Measurements from ENCODE around the gene GID4.
A peak's percentile ranks its signal among the peaks of the same experiment; 100 is the strongest.

Gene GID4

DNA sequence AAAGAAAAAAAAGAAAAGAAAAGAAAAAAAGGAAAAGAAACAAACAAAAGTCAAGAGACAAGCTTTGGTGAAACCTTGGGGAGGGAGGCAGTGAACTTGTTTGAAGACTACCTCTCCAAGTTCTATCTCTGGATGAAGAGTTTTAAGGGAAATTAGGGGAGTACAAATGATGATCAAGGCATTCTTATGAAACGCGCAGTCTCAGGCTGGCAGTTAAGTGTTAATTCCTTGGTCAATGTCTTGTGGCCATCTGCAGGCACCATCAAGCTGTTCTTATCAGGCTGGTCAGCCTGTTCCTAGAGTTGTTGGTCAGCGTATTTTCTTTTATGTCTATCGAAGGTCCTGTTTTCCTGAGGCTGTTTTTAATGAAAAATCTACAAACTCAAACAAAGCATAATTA, 40.3 kb downstream of the GID4 start:
- Histone ChIP-seq H3K36me3 (ENCODE audit: control insufficient read depth, low read length) (no peaks in the 10 kb centered on the region), H3K4me2 (ENCODE audit: low read length) (no peak overlapping the region), H3K27me3 (ENCODE audit: control insufficient read depth, low read length) (0 out of 2 replicates have a peak, but pooled peaks cover 2% of the 10 kb centered on the region), H3K79me2 (ENCODE audit: control insufficient read depth, low read length) (no peaks in the 10 kb centered on the region), H4K20me1 (ENCODE audit: control insufficient read depth, insufficient read depth, low read depth, low read length) (no peaks in the 10 kb centered on the region), H3K9me2 (replicated peaks; ENCODE audit: control insufficient read depth, low read length) (no peaks in the 10 kb centered on the region), H3K4me1 (ENCODE audit: control insufficient read depth, low read length) (no peaks in the 10 kb centered on the region), H3K4me3 (ENCODE audit: low read length) (no peak overlapping the region), H3F3A (ENCODE audit: control insufficient read depth, insufficient read depth) (no peaks in the 10 kb centered on the region), H3K9me3 (ENCODE audit: control insufficient read depth, insufficient read depth, low read length) (no peaks in the 10 kb centered on the region), H3K27ac (ENCODE audit: low read depth, low read length) (no peak overlapping the region)
- no peak for TF ChIP-seq EZH2phosphoT487 (IDR thresholded peaks at IDR 0.05; ENCODE audit: borderline replicate concordance, low read length)

GRCh38 chr17:18084256-18084655, 45.0 kb downstream of the GID4 start:
- 0 out of 2 replicates have a peak, but pooled peaks cover 2% of the 10 kb centered on the region for H3K27me3 ChIP-seq (ENCODE audit: control insufficient read depth, low read length)
- H3K9me2 ChIP-seq (replicated peaks; ENCODE audit: control insufficient read depth, low read length), result no peaks in the 10 kb centered on the region
- peaks cover 19% of the 10 kb centered on the region for H3K79me2 ChIP-seq (ENCODE audit: control insufficient read depth, low read length)
- H3K9me3 ChIP-seq (ENCODE audit: control insufficient read depth, insufficient read depth, low read length), result no peaks in the 10 kb centered on the region
- peaks cover 15% of the 10 kb centered on the region for H3K4me1 ChIP-seq (ENCODE audit: control insufficient read depth, low read length)
- no peak overlapping the region for H3K27ac ChIP-seq (ENCODE audit: low read depth, low read length)
- H3F3A ChIP-seq (ENCODE audit: control insufficient read depth, insufficient read depth), result no peaks in the 10 kb centered on the region
- H3K36me3 ChIP-seq (ENCODE audit: control insufficient read depth, low read length), result peaks cover 4% of the 10 kb centered on the region
- no peak overlapping the region for H3K4me3 ChIP-seq (ENCODE audit: low read length)
- TF ChIP-seq EZH2phosphoT487 (IDR thresholded peaks at IDR 0.05; ENCODE audit: borderline replicate concordance, low read length), result no peak
- TF ChIP-seq, protein P1, sequence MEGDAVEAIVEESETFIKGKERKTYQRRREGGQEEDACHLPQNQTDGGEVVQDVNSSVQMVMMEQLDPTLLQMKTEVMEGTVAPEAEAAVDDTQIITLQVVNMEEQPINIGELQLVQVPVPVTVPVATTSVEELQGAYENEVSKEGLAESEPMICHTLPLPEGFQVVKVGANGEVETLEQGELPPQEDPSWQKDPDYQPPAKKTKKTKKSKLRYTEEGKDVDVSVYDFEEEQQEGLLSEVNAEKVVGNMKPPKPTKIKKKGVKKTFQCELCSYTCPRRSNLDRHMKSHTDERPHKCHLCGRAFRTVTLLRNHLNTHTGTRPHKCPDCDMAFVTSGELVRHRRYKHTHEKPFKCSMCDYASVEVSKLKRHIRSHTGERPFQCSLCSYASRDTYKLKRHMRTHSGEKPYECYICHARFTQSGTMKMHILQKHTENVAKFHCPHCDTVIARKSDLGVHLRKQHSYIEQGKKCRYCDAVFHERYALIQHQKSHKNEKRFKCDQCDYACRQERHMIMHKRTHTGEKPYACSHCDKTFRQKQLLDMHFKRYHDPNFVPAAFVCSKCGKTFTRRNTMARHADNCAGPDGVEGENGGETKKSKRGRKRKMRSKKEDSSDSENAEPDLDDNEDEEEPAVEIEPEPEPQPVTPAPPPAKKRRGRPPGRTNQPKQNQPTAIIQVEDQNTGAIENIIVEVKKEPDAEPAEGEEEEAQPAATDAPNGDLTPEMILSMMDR (IDR thresholded peaks at IDR 0.05; ENCODE audit: low read depth, low read length, poor library complexity, severe bottlenecking), result no peak
- H3K4me2 ChIP-seq (ENCODE audit: low read length), result no peak overlapping the region
- H4K20me1 ChIP-seq (ENCODE audit: control insufficient read depth, insufficient read depth, low read depth, low read length), result no peaks in the 10 kb centered on the region

DNA sequence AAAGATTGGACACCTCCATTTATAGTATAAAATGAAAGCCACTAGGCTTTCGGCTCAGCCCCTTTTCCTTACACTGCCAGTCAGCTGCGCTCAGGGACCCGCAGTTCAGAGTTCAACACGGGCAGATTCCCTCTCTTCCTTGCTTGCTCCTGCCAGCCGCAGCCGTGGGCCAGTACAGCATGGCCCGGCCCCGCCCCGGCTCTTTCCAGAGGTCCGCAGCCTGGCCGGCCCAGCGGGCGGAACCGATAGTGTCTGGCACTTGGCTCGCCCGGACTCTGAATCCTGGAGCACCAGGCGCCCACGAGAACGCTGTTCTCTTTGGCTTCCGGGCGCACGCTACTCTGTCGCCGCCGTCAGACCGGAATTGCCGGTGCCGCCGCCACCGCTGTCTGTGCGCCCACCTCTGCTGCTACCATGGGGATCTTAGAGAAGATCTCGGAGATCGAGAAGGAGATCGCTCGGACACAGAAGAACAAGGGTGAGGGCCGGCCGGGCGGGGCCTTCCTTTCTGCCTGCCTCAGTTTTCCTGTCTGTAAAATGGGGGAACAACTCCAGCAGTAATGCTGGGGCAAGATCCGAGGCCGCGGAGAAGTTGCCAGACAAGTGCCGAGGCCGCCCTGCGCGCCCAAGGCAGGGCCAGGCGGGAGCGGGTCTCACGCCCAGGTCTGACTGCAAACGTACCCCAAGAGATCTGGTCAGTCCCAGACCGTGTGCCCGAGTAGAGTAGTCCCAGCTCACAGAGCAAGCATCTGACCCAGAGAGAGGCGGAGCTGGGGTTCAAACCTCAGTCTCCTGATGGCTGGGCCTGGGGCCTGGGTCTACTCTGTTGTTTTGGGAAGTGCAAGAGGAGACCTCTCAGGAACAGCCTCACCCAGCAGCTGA, 48.6 kb downstream of the GID4 start, which contains the start of gene DRG2:
Gene DRG2 (plus strand): TSS at position 339 of the 882 bp plus-strand sequence. CDS start 76 bp downstream, at position 415.
- TF ChIP-seq EZH2phosphoT487 (IDR thresholded peaks at IDR 0.05; ENCODE audit: borderline replicate concordance, low read length), result no peak
- TF ChIP-seq, protein P1 (IDR thresholded peaks at IDR 0.05; ENCODE audit: low read depth, low read length, poor library complexity, severe bottlenecking), result no peak
- H3F3A ChIP-seq (ENCODE audit: control insufficient read depth, insufficient read depth), result no peaks in the 10 kb centered on the region
- peak within 1 kb of the TSS; percentile 80 for H3K4me2 ChIP-seq (ENCODE audit: low read length)

DNA sequence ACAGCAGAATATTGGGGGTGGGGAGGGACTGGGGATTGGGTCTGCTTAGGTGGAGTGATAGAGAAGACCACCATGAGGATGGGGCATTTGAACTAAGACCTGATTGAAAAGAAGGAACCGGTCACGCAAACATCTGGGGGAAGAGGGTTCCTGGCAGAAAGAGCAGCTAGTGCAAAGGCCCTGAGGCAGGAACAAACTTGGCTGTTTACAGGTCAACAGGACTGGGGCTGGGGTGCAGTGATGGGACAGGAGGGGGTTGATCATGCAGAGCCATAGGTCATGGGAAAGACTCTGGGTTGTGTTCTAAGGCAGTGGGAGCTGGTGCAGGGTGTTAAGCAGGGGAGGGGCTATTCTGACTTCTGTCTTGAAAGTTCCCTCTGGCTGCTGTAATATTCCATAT, 50.4 kb downstream of the GID4 start:
- Histone ChIP-seq H4K20me1 (ENCODE audit: control insufficient read depth, insufficient read depth, low read depth, low read length) (no peaks in the 10 kb centered on the region), H3K27me3 (ENCODE audit: control insufficient read depth, low read length) (no peaks in the 10 kb centered on the region), H3K9me3 (ENCODE audit: control insufficient read depth, insufficient read depth, low read length) (no peaks in the 10 kb centered on the region), H3K4me2 (ENCODE audit: low read length) (peak overlapping the region; percentile 80; the same call in 1 of the 2 replicates), H3K9me2 (replicated peaks; ENCODE audit: control insufficient read depth, low read length) (no peaks in the 10 kb centered on the region), H3F3A (ENCODE audit: control insufficient read depth, insufficient read depth) (no peaks in the 10 kb centered on the region), H3K4me1 (ENCODE audit: control insufficient read depth, low read length) (peaks cover 18% of the 10 kb centered on the region), H3K4me3 (ENCODE audit: low read length) (no peak overlapping the region), H3K36me3 (ENCODE audit: control insufficient read depth, low read length) (peaks cover 22% of the 10 kb centered on the region), H3K79me2 (ENCODE audit: control insufficient read depth, low read length) (peaks cover 35% of the 10 kb centered on the region), H3K27ac (ENCODE audit: low read depth, low read length) (no peak overlapping the region)
- no peak for TF ChIP-seq EZH2phosphoT487 (IDR thresholded peaks at IDR 0.05; ENCODE audit: borderline replicate concordance, low read length)
- TF ChIP-seq, protein P1 (IDR thresholded peaks at IDR 0.05; ENCODE audit: low read depth, low read length, poor library complexity, severe bottlenecking), result no peak

More for the DNA sequence above, 48.6 kb downstream of the GID4 start, which contains the start of gene DRG2:
- Histone ChIP-seq H3K36me3 (ENCODE audit: control insufficient read depth, low read length) (peaks cover 9% of the 10 kb centered on the region), H3K9me3 (ENCODE audit: control insufficient read depth, insufficient read depth, low read length) (no peaks in the 10 kb centered on the region), H3K4me3 (ENCODE audit: low read length) (peak within 1 kb of the TSS; percentile 94), H3K27ac (ENCODE audit: low read depth, low read length) (peak within 1 kb of the TSS; percentile 25), H3K79me2 (ENCODE audit: control insufficient read depth, low read length) (peaks cover 34% of the 10 kb centered on the region), H3K27me3 (ENCODE audit: control insufficient read depth, low read length) (no peaks in the 10 kb centered on the region), H4K20me1 (ENCODE audit: control insufficient read depth, insufficient read depth, low read depth, low read length) (no peaks in the 10 kb centered on the region), H3K9me2 (replicated peaks; ENCODE audit: control insufficient read depth, low read length) (no peaks in the 10 kb centered on the region), H3K4me1 (ENCODE audit: control insufficient read depth, low read length) (peaks cover 18% of the 10 kb centered on the region)
